HL-60 (cell line): Measurements from ENCODE around the gene SLC34A1.

ENCODE experiments used
- GABPA ChIP-seq: IDR thresholded peaks from 2 replicates; pipeline ENCODE4 v1.6.1; 2012; ENCODE audit warnings: low read depth
- POLR2AphosphoS5 ChIP-seq: IDR thresholded peaks from 2 replicates; pipeline ENCODE4 v1.6.1; 2012; ENCODE audit warnings: low read depth
- TF ChIP-seq, protein P1 (sequence below): IDR thresholded peaks from one replicate; pipeline ENCODE4 v1.5.1; 2011; ENCODE audit warnings: low read length, control low read depth, inconsistent platforms; ENCODE audit not compliant: insufficient read depth
- TF ChIP-seq, protein P2 (sequence below): IDR thresholded peaks from 2 replicates; pipeline ENCODE4 v1.6.1; 2012; ENCODE audit warnings: low read depth; ENCODE audit not compliant: insufficient replicate concordance

DNA sequence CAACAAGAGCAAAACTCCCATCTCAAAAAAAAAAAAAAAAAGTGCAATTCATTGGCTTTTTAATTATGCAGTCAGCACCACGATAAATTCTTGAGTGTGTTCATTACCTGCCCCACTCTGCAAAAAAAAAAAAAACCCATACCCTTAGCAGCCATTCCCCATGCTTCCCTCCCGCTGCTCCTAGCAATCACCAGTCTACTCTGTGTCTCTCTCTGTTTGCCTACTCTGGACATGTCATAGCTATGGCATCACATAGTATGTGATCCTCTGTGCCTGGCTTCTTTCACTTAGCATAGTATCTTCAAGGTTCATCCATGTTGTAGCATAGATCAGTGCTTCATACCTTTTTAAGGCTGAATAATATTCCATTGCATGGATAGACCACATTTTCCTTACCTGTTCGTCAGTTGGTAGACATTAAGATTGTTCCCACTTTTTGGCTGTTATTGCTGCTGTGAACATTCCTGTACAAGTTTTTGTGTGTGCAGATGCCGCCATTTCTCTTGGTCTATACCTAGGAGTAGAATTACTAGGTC lies 55.4 kb downstream of the SLC34A1 start:
- TF ChIP-seq POLR2AphosphoS5, result no peak
- TF ChIP-seq, protein P1, sequence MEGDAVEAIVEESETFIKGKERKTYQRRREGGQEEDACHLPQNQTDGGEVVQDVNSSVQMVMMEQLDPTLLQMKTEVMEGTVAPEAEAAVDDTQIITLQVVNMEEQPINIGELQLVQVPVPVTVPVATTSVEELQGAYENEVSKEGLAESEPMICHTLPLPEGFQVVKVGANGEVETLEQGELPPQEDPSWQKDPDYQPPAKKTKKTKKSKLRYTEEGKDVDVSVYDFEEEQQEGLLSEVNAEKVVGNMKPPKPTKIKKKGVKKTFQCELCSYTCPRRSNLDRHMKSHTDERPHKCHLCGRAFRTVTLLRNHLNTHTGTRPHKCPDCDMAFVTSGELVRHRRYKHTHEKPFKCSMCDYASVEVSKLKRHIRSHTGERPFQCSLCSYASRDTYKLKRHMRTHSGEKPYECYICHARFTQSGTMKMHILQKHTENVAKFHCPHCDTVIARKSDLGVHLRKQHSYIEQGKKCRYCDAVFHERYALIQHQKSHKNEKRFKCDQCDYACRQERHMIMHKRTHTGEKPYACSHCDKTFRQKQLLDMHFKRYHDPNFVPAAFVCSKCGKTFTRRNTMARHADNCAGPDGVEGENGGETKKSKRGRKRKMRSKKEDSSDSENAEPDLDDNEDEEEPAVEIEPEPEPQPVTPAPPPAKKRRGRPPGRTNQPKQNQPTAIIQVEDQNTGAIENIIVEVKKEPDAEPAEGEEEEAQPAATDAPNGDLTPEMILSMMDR, result no peak
- TF ChIP-seq, protein P2, sequence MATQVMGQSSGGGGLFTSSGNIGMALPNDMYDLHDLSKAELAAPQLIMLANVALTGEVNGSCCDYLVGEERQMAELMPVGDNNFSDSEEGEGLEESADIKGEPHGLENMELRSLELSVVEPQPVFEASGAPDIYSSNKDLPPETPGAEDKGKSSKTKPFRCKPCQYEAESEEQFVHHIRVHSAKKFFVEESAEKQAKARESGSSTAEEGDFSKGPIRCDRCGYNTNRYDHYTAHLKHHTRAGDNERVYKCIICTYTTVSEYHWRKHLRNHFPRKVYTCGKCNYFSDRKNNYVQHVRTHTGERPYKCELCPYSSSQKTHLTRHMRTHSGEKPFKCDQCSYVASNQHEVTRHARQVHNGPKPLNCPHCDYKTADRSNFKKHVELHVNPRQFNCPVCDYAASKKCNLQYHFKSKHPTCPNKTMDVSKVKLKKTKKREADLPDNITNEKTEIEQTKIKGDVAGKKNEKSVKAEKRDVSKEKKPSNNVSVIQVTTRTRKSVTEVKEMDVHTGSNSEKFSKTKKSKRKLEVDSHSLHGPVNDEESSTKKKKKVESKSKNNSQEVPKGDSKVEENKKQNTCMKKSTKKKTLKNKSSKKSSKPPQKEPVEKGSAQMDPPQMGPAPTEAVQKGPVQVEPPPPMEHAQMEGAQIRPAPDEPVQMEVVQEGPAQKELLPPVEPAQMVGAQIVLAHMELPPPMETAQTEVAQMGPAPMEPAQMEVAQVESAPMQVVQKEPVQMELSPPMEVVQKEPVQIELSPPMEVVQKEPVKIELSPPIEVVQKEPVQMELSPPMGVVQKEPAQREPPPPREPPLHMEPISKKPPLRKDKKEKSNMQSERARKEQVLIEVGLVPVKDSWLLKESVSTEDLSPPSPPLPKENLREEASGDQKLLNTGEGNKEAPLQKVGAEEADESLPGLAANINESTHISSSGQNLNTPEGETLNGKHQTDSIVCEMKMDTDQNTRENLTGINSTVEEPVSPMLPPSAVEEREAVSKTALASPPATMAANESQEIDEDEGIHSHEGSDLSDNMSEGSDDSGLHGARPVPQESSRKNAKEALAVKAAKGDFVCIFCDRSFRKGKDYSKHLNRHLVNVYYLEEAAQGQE, result no peak
- no peak for TF ChIP-seq GABPA
